ENCODE results near the gene ATOH8. TPM values are rescaled to one million over a fixed set of nuclear protein-coding genes. Genes with fewer than 3 reads are reported as not detected.

Gene ATOH8
- total and polyA plus RNA-seq, 10 of the 15 experiments (the other 5 are each of a cell fraction or from before 2014, with no cell fraction given), result 0.03 to 0.60 TPM; not detected in 8

DNA sequence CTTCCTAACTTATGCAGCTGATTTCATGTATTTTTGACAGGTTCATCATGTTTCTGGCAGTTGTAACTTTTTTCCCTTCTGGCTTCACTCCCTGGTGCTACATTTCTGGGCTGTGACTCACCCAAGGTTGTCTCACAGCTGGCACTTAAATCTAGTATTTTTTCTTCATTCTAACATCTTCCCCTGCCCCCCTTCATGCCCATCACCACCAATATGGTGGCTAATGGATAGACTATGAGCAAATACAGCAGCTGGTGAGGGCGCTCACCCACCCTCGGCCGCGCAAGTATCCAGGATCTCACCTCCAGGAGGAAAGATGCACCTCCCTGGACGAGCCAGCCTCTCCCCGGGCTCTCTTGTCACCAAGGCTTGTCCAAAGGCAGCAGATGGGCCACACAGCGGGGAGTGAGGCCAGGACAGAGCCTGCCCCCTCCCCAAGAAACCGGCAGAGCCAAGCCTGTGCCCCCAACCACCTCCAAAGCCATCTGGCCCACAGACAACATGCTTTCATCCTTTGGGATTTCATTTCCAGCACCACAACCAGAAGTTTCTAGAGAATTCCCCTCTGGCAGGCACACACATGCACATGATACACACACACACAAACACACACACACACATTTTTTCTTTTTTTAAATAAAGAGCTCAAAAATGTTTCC lies 39.1 kb downstream of the ATOH8 start (continued):
- TF ChIP-seq MEF2A (IDR thresholded peaks at IDR 0.05; ENCODE audit: insufficient read depth, low read depth, low read length) (no peak), ATF3 (IDR thresholded peaks at IDR 0.05; ENCODE audit: borderline replicate concordance, extremely low read depth, low read depth, low read length) (no peak), ZNF24 (IDR thresholded peaks at IDR 0.05) (no peak), RELA (IDR thresholded peaks at IDR 0.05; ENCODE audit: borderline replicate concordance, partially characterized antibody) (no peak), ZNF217 (IDR thresholded peaks at IDR 0.05) (no peak), NR2C1 (IDR thresholded peaks at IDR 0.05) (no peak)
- TF ChIP-seq, protein P1, sequence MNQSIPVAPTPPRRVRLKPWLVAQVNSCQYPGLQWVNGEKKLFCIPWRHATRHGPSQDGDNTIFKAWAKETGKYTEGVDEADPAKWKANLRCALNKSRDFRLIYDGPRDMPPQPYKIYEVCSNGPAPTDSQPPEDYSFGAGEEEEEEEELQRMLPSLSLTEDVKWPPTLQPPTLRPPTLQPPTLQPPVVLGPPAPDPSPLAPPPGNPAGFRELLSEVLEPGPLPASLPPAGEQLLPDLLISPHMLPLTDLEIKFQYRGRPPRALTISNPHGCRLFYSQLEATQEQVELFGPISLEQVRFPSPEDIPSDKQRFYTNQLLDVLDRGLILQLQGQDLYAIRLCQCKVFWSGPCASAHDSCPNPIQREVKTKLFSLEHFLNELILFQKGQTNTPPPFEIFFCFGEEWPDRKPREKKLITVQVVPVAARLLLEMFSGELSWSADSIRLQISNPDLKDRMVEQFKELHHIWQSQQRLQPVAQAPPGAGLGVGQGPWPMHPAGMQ (IDR thresholded peaks at IDR 0.05; ENCODE audit: borderline replicate concordance), result no peak

DNA sequence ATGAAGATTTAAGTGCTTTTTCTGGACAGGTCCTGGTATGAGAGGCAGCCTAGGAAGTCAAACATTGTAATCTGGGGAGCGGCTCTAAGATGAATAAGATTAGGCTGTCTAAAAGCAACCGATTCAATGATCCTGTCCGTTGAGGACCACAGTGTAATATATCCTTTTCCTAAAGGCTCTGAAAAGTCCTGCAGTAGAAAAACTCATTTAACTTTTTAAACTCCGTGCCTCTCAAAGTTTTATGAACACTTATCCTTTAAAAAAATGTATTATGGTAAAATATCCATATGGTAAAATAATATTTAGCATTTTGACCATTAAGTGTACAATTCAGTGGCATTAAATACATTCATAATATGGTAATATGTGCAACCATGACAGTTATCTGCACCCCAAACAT lies 39.8 kb downstream of the ATOH8 start:
- no peak overlapping the region for H3K9ac ChIP-seq (ENCODE audit: control insufficient read depth, insufficient read depth, low read length)
- ATAC-seq (no peak), DNase-seq (ENCODE audit: low read depth, low spot score) (no peak), FAIRE-seq (no peak)
- SMC1A ChIA-PET (ENCODE audit: uncharacterized antibody, unreplicated experiment), result no interaction called here
- no peaks in the 10 kb centered on the region for H3K79me2 ChIP-seq (ENCODE audit: control insufficient read depth, insufficient read depth, low read length)
- H4K20me1 ChIP-seq (ENCODE audit: control insufficient read depth, insufficient read depth), result no peaks in the 10 kb centered on the region
- H3K4me2 ChIP-seq (ENCODE audit: control insufficient read depth, insufficient read depth), result no peak overlapping the region
- no peaks in the 10 kb centered on the region for H3K4me1 ChIP-seq (ENCODE audit: control insufficient read depth, insufficient read depth, low read length)
- CTCF ChIA-PET, result interaction anchor here (0.9 kb wide), 1 partner anchor 33 kb away, joined by 3 read pairs; no protein-coding TSS in a partner anchor
- intact Hi-C loops (cut with micrococcal nuclease; ENCODE audit: unreplicated experiment) (no loop called here), in situ Hi-C loops (cut with MboI) (no loop called here)
- H3K27ac ChIP-seq (ENCODE audit: control insufficient read depth, insufficient read depth), result no peak overlapping the region
- WGBS (ENCODE audit: insufficient coverage, insufficient replicate concordance, low lambda C conversion rate, missing lambda C conversion rate), result 29% methylated on average over 4 of the region's 4 CpGs
- POLR2A ChIA-PET, result no interaction called here
- no peaks in the 10 kb centered on the region for H3K36me3 ChIP-seq (ENCODE audit: control insufficient read depth in 2 of 2, insufficient read depth in 2 of 2, low read length in 1 of 2)
- no peak overlapping the region for H3K4me3 ChIP-seq
- no peak overlapping the region for H2AFZ ChIP-seq (ENCODE audit: control insufficient read depth, low read depth, low read length)
- no TSS peak for BruUV-seq (replicated peaks)
- RAD21 ChIA-PET (ENCODE audit: unreplicated experiment), result no interaction called here
- peaks cover 4 to 8% of the 10 kb centered on the region in 2 experiments; a peak in 3 of 4 replicates for H3K27me3 ChIP-seq (replicated peaks in 1 of 2; ENCODE audit: control insufficient read depth in 2 of 2, insufficient read depth in 2 of 2, low read length in 1 of 2)
- no peaks in the 10 kb centered on the region for H3K9me3 ChIP-seq (replicated peaks; ENCODE audit: control insufficient read depth, insufficient read depth, low read length)
- no peak for TF ChIP-seq ZBED1 (IDR thresholded peaks at IDR 0.05; ENCODE audit: borderline replicate concordance)
